ENCODE data around the gene EYS. TPM values are rescaled to one million over a fixed set of nuclear protein-coding genes. Genes with fewer than 3 reads are reported as not detected.
"Not testable (repeated sequence)": the region's sequence is repeated elsewhere in the genome, so short reads cannot be mapped to it uniquely, and the experiment has no call there.

The EYS gene
- total RNA-seq, 2 donors from 2014 or later: 0.18 to 3.5 TPM

DNA sequence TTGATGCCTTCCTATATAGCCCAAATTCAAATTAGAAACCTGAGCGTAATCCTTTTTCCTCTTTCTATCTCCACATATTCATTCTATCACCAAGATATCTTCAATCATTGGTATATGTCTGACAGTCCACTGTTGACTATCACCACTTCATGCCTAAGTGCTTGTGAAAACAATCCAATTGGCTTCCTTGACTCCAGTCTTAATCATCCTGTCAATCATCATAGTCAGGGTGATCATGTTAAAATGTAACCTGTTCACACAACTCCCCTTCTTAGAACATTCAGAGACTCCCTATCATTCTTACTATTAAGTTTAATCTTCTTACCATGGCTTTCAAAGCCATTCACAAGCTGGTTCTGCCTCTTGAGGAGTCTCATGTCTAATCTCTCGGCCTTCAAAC lies 1454.8 kb downstream of the EYS start:
- WGBS: 97% methylated on average over 2 of the region's 2 CpGs
- TF ChIP-seq, protein P1, sequence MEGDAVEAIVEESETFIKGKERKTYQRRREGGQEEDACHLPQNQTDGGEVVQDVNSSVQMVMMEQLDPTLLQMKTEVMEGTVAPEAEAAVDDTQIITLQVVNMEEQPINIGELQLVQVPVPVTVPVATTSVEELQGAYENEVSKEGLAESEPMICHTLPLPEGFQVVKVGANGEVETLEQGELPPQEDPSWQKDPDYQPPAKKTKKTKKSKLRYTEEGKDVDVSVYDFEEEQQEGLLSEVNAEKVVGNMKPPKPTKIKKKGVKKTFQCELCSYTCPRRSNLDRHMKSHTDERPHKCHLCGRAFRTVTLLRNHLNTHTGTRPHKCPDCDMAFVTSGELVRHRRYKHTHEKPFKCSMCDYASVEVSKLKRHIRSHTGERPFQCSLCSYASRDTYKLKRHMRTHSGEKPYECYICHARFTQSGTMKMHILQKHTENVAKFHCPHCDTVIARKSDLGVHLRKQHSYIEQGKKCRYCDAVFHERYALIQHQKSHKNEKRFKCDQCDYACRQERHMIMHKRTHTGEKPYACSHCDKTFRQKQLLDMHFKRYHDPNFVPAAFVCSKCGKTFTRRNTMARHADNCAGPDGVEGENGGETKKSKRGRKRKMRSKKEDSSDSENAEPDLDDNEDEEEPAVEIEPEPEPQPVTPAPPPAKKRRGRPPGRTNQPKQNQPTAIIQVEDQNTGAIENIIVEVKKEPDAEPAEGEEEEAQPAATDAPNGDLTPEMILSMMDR (IDR thresholded peaks at IDR 0.05): no peak
- TF ChIP-seq POLR2AphosphoS5 (IDR thresholded peaks at IDR 0.05): no peak
- intact Hi-C loops (cut with DNase I): no loop called here
- H3K27me3 ChIP-seq (replicated peaks; ENCODE audit: insufficient read depth): no peaks in the 10 kb centered on the region
- H3K9me3 ChIP-seq: no peaks in the 10 kb centered on the region
- no peaks in the 10 kb centered on the region for H3K36me3 ChIP-seq
- H3K27ac ChIP-seq: no peak overlapping the region
- H3K4me3 ChIP-seq: no peak overlapping the region
- H3K4me1 ChIP-seq (replicated peaks): no peaks in the 10 kb centered on the region
- DNase-seq (ENCODE audit: low spot score): no peak

DNA sequence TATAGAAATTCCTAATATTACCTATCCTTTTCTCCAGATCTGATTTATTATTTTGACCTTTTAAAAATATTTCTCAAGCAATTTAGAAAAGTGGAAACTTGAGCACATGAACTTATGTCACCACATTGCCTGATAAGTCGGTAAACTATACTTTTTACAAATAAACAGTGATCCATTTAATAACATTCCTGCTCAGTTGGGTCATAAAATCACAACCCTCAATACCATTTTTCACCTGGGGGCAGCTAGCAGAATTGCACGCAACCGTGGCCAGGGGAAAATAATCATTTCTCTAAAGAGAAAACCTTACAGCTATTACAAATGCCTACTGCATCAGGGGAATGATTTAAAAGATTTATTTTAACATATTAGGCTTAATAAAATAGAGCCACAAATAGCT lies 1456.9 kb downstream of the EYS start:
- Histone ChIP-seq H3K36me3 (no peaks in the 10 kb centered on the region), H3K27me3 (replicated peaks; ENCODE audit: insufficient read depth) (no peaks in the 10 kb centered on the region), H3K4me3 (no peak overlapping the region), H3K4me1 (replicated peaks) (no peaks in the 10 kb centered on the region), H3K9me3 (no peaks in the 10 kb centered on the region), H3K27ac (no peak overlapping the region)
- DNase-seq (ENCODE audit: low spot score): no peak
- TF ChIP-seq, protein P1 (IDR thresholded peaks at IDR 0.05): no peak
- TF ChIP-seq POLR2A (IDR thresholded peaks at IDR 0.05): no peak
- intact Hi-C loops (cut with DNase I): no loop called here
- WGBS: 61% methylated on average over 3 of the region's 3 CpGs

DNA sequence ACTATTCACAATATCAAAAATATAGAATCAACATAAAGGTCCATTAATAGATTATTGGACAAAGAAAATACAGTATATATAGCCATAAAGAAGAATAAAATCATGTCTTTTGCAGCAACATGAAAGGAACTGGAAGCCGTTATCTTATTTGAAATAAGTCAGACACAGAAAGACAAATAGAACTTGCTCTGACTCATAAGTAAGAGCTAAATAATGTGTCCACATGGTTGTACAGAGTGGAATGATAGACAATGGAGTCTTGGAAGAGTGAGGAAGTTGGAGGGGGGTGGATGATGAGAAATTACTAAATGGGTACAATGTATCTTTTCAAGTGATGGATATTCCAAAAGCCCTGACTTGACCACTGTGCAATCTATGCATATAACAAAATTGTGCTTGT lies 1457.9 kb downstream of the EYS start:
- Histone ChIP-seq H3K36me3 (no peaks in the 10 kb centered on the region), H3K4me3 (no peak overlapping the region), H3K27me3 (replicated peaks; ENCODE audit: insufficient read depth) (no peaks in the 10 kb centered on the region), H3K4me1 (replicated peaks) (no peaks in the 10 kb centered on the region), H3K27ac (no peak overlapping the region), H3K9me3 (no peaks in the 10 kb centered on the region)
- TF ChIP-seq POLR2A (IDR thresholded peaks at IDR 0.05) (no peak), POLR2AphosphoS5 (IDR thresholded peaks at IDR 0.05) (no peak)
- TF ChIP-seq, protein P1 (IDR thresholded peaks at IDR 0.05): no peak
- no peak for DNase-seq (ENCODE audit: low spot score)
- WGBS: 49% methylated on average over 1 of the region's 1 CpG
- intact Hi-C loops (cut with DNase I): no loop called here

DNA sequence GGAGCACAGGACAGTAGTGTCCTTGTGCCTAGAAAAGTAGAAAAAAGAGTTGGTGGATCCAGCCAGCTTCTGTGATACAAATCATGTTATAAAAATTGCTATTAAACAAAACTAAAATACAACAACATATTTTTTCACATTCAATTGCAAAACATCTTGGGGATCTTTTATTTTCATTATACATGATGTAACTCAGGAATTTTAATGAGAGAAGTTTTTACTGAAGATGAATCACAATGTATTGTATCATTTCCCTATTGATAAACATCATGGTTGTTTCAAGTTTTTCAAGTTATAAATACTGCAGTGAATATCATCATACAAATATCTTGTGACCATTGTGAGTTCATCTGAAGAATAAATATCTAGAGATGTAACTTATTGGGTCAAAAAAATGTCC lies 1463.4 kb downstream of the EYS start:
- Histone ChIP-seq H3K27ac (no peak overlapping the region), H3K27me3 (replicated peaks; ENCODE audit: insufficient read depth) (no peaks in the 10 kb centered on the region)
- intact Hi-C loops (cut with DNase I): no loop called here

DNA sequence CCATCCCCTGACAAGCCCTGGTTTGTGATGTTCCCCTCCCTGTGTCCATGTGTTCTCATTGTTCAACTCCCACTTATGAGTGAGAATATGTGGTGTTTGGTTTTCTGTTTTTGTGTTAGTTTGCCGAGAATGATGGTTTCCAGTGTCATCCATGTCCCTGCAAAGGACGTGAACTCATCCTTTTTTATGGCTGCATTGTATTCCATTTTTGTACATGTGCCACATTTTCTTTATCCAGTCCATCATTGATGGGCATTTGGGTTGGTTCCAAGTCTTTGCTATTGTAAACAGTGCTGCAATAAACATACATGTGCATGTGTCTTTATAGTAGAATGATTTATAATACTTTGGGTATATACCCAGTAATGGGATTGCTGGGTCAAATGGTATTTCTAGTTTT lies 1468.1 kb downstream of the EYS start:
- H3K4me3 ChIP-seq; H3K9me3 ChIP-seq; DNase-seq (ENCODE audit: low spot score); H3K4me1 ChIP-seq (replicated peaks); H3K27me3 ChIP-seq (replicated peaks; ENCODE audit: insufficient read depth); intact Hi-C loops (cut with DNase I); H3K27ac ChIP-seq; H3K36me3 ChIP-seq: not testable (repeated sequence)
- 92% methylated on average over 2 of the region's 2 CpGs for WGBS

More for the DNA sequence above, 1463.4 kb downstream of the EYS start:
- Histone ChIP-seq H3K4me1 (replicated peaks) (no peaks in the 10 kb centered on the region), H3K4me3 (no peak overlapping the region), H3K36me3 (no peaks in the 10 kb centered on the region), H3K9me3 (no peaks in the 10 kb centered on the region)
- DNase-seq (ENCODE audit: low spot score): no peak
- TF ChIP-seq POLR2A (IDR thresholded peaks at IDR 0.05) (no peak), POLR2AphosphoS5 (IDR thresholded peaks at IDR 0.05) (no peak)
- TF ChIP-seq, protein P1 (IDR thresholded peaks at IDR 0.05): no peak
